ENCODE data around the gene ATP6V1E1.

DNA sequence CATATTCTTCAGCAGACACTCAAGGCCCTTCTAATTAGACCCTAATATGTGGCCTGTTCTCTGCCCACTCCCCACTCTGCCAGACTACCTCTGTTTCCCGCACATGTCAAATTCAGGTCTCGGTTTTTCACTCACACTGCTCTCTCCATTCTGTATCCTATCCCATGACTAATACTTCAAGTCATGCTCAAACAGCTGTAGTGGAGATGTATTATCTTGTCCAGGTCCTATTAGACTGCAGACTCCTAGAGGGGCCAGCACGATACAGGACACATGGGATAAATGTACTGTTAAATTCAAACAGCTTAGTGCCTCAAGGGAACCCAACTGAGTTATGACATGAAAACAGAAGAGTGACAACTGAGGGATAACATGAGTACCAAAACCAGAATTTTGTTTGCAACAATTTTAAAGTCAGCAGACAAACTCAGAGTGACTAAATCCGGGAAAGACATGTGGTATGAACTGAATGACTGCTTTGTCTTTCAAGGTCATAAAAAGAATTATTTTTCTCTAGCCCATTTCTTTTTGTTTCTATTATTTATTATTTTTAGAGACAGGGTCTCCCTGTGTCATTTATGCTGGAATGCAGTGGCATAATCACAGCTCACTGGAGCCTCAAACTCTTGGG is 20.5 kb downstream of the ATP6V1E1 start:
- TF ChIP-seq SIN3A (IDR thresholded peaks at IDR 0.05; ENCODE audit: borderline replicate concordance, low read depth, low read length), result no peak
- TF ChIP-seq ELF1 (IDR thresholded peaks at IDR 0.05), result no peak
- TF ChIP-seq, protein P1, sequence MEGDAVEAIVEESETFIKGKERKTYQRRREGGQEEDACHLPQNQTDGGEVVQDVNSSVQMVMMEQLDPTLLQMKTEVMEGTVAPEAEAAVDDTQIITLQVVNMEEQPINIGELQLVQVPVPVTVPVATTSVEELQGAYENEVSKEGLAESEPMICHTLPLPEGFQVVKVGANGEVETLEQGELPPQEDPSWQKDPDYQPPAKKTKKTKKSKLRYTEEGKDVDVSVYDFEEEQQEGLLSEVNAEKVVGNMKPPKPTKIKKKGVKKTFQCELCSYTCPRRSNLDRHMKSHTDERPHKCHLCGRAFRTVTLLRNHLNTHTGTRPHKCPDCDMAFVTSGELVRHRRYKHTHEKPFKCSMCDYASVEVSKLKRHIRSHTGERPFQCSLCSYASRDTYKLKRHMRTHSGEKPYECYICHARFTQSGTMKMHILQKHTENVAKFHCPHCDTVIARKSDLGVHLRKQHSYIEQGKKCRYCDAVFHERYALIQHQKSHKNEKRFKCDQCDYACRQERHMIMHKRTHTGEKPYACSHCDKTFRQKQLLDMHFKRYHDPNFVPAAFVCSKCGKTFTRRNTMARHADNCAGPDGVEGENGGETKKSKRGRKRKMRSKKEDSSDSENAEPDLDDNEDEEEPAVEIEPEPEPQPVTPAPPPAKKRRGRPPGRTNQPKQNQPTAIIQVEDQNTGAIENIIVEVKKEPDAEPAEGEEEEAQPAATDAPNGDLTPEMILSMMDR (IDR thresholded peaks at IDR 0.05), result no peak
- TF ChIP-seq, protein P2, sequence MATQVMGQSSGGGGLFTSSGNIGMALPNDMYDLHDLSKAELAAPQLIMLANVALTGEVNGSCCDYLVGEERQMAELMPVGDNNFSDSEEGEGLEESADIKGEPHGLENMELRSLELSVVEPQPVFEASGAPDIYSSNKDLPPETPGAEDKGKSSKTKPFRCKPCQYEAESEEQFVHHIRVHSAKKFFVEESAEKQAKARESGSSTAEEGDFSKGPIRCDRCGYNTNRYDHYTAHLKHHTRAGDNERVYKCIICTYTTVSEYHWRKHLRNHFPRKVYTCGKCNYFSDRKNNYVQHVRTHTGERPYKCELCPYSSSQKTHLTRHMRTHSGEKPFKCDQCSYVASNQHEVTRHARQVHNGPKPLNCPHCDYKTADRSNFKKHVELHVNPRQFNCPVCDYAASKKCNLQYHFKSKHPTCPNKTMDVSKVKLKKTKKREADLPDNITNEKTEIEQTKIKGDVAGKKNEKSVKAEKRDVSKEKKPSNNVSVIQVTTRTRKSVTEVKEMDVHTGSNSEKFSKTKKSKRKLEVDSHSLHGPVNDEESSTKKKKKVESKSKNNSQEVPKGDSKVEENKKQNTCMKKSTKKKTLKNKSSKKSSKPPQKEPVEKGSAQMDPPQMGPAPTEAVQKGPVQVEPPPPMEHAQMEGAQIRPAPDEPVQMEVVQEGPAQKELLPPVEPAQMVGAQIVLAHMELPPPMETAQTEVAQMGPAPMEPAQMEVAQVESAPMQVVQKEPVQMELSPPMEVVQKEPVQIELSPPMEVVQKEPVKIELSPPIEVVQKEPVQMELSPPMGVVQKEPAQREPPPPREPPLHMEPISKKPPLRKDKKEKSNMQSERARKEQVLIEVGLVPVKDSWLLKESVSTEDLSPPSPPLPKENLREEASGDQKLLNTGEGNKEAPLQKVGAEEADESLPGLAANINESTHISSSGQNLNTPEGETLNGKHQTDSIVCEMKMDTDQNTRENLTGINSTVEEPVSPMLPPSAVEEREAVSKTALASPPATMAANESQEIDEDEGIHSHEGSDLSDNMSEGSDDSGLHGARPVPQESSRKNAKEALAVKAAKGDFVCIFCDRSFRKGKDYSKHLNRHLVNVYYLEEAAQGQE (IDR thresholded peaks at IDR 0.05; ENCODE audit: low read depth, low read length), result no peak
- no peak for TF ChIP-seq POLR2AphosphoS5 (IDR thresholded peaks at IDR 0.05; ENCODE audit: low read depth, low read length)
- no peak for TF ChIP-seq TEAD4 (IDR thresholded peaks at IDR 0.05; ENCODE audit: borderline replicate concordance, insufficient read depth)
- no peak for TF ChIP-seq TAF1 (IDR thresholded peaks at IDR 0.05; ENCODE audit: borderline replicate concordance, low read depth, low read length)
- TF ChIP-seq, protein P3, sequence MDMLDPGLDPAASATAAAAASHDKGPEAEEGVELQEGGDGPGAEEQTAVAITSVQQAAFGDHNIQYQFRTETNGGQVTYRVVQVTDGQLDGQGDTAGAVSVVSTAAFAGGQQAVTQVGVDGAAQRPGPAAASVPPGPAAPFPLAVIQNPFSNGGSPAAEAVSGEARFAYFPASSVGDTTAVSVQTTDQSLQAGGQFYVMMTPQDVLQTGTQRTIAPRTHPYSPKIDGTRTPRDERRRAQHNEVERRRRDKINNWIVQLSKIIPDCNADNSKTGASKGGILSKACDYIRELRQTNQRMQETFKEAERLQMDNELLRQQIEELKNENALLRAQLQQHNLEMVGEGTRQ (IDR thresholded peaks at IDR 0.05; ENCODE audit: borderline replicate concordance, low read depth, low read length), result no peak
- TF ChIP-seq FOSL2 (IDR thresholded peaks at IDR 0.05; ENCODE audit: borderline replicate concordance, low read depth), result no peak
- TF ChIP-seq RAD21 (IDR thresholded peaks at IDR 0.05; ENCODE audit: low read length), result no peak
- TF ChIP-seq, protein P4, sequence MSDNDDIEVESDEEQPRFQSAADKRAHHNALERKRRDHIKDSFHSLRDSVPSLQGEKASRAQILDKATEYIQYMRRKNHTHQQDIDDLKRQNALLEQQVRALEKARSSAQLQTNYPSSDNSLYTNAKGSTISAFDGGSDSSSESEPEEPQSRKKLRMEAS (IDR thresholded peaks at IDR 0.05; ENCODE audit: low read depth), result no peak
- no peak for TF ChIP-seq EP300 (IDR thresholded peaks at IDR 0.05; ENCODE audit: borderline replicate concordance in 1 of 2, low read depth in 1 of 2, low read length in 1 of 2)
- TF ChIP-seq JUND (IDR thresholded peaks at IDR 0.05), result no peak
- TF ChIP-seq FOXM1 (IDR thresholded peaks at IDR 0.05; ENCODE audit: low read depth), result no peak

Data from SK-N-SH (cell line).